Nephron progenitor cell (in vitro differentiated cells): ENCODE data around the gene EBLN2.

Experiments
- DNase-seq: peaks from one replicate; pipeline ENCODE4 v3.0.0; 2021
- H3K27ac Mint-ChIP-seq: 2 replicates; pipeline ENCODE4 v1.8.0; 2021; ENCODE audit warnings: mild to moderate bottlenecking, moderate library complexity, mixed read lengths
- H3K27me3 Mint-ChIP-seq: 2 replicates; pipeline ENCODE4 v1.8.0; 2021; ENCODE audit warnings: mild to moderate bottlenecking, low read depth, mixed read lengths; ENCODE audit not compliant: poor library complexity
- H3K36me3 Mint-ChIP-seq: 2 replicates; pipeline ENCODE4 v1.8.0; 2021; ENCODE audit warnings: low read depth, mixed read lengths
- H3K4me1 Mint-ChIP-seq: 2 replicates; pipeline ENCODE4 v1.8.0; 2021; ENCODE audit warnings: mixed read lengths
- H3K4me3 Mint-ChIP-seq: 2 replicates; pipeline ENCODE4 v1.8.0; 2021; ENCODE audit warnings: mild to moderate bottlenecking, moderate library complexity, mixed read lengths
- H3K9me3 Mint-ChIP-seq: 2 replicates; pipeline ENCODE4 v1.8.0; 2021; ENCODE audit warnings: mild to moderate bottlenecking, moderate library complexity, mixed read lengths
- CTCF ChIP-seq: fragments of 200-600 bp; sonication (generic); IDR thresholded peaks from 2 replicates; pipeline ENCODE4 v1.5.0; 2021; ENCODE audit warnings: antibody characterized with exemption

The EBLN2 gene

GRCh38 chr3:73086071-73086494 is 24.6 kb downstream of the EBLN2 start:
- TF ChIP-seq CTCF: peak; percentile 86
- H3K36me3 Mint-ChIP-seq: no peaks in the 10 kb centered on the region
- DNase-seq: peak; percentile 66
- no peaks in the 10 kb centered on the region for H3K9me3 Mint-ChIP-seq
- no peak overlapping the region for H3K4me3 Mint-ChIP-seq
- H3K27me3 Mint-ChIP-seq: no peaks in the 10 kb centered on the region
- no peaks in the 10 kb centered on the region for H3K4me1 Mint-ChIP-seq
- H3K27ac Mint-ChIP-seq: no peak overlapping the region

- DNase-seq: no peak
- Mint-ChIP-seq H3K4me3 (no peak overlapping the region), H3K36me3 (no peaks in the 10 kb centered on the region), H3K4me1 (peaks cover 26% of the 10 kb centered on the region), H3K27me3 (peaks cover 5% of the 10 kb centered on the region), H3K27ac (peak overlapping the region; percentile 80), H3K9me3 (no peaks in the 10 kb centered on the region)
- no peak for TF ChIP-seq CTCF
Measured at GRCh38 chr3:73094129-73094528, 32.7 kb downstream of the EBLN2 start.

GRCh38 chr3:73094951-73095350 is 33.5 kb downstream of the EBLN2 start:
- H3K27me3 Mint-ChIP-seq: peaks cover 5% of the 10 kb centered on the region

GRCh38 chr3:73096169-73096568 is 34.7 kb downstream of the EBLN2 start:
- no peak for TF ChIP-seq CTCF
- Mint-ChIP-seq H3K4me1 (peaks cover 36% of the 10 kb centered on the region), H3K27ac (no peak overlapping the region), H3K4me3 (no peak overlapping the region), H3K9me3 (no peaks in the 10 kb centered on the region), H3K27me3 (peaks cover 5% of the 10 kb centered on the region), H3K36me3 (no peaks in the 10 kb centered on the region)
- no peak for DNase-seq

More at GRCh38 chr3:73094951-73095350, 33.5 kb downstream of the EBLN2 start:
- TF ChIP-seq CTCF: no peak
- DNase-seq: peak; percentile 15
- H3K4me3 Mint-ChIP-seq: no peak overlapping the region
- H3K4me1 Mint-ChIP-seq: peaks cover 31% of the 10 kb centered on the region
- no peak overlapping the region for H3K27ac Mint-ChIP-seq
- no peaks in the 10 kb centered on the region for H3K36me3 Mint-ChIP-seq
- no peaks in the 10 kb centered on the region for H3K9me3 Mint-ChIP-seq

GRCh38 chr3:73098026-73098425 is 36.6 kb downstream of the EBLN2 start:
- TF ChIP-seq CTCF: no peak
- Mint-ChIP-seq H3K4me1 (peaks cover 46% of the 10 kb centered on the region), H3K36me3 (no peaks in the 10 kb centered on the region), H3K27me3 (peaks cover 5% of the 10 kb centered on the region), H3K27ac (no peak overlapping the region), H3K9me3 (no peaks in the 10 kb centered on the region), H3K4me3 (no peak overlapping the region)
- DNase-seq: no peak

GRCh38 chr3:73098873-73099272 is 37.4 kb downstream of the EBLN2 start:
- no peak overlapping the region for H3K4me3 Mint-ChIP-seq
- peaks cover 5% of the 10 kb centered on the region for H3K27me3 Mint-ChIP-seq
- no peaks in the 10 kb centered on the region for H3K36me3 Mint-ChIP-seq
- no peak for TF ChIP-seq CTCF
- peaks cover 46% of the 10 kb centered on the region for H3K4me1 Mint-ChIP-seq
- H3K27ac Mint-ChIP-seq: peak overlapping the region; percentile 30
- H3K9me3 Mint-ChIP-seq: no peaks in the 10 kb centered on the region
- no peak for DNase-seq
